ENCODE results near the gene SRBD1. TPM values are rescaled to one million over a fixed set of nuclear protein-coding genes. Genes with fewer than 3 reads are reported as not detected.
A peak's percentile ranks its signal among the peaks of the same experiment; 100 is the strongest.

The SRBD1 gene
- total and polyA plus RNA-seq, 2 experiments from 2014 or later: 27.4 to 46.3 TPM

- DNase-seq (ENCODE audit: low spot score): peak; percentile 50
- no peak overlapping the region for H3K4me3 ChIP-seq
- no peak overlapping the region for H3K4me2 ChIP-seq
- H3K27me3 Mint-ChIP-seq (ENCODE audit: insufficient read depth, low read depth, poor library complexity): no peaks in the 10 kb centered on the region
- H2AFZ ChIP-seq: no peak overlapping the region
- peaks cover 3% of the 10 kb centered on the region; the same call in 1 of the 3 replicates for H3K9me3 Mint-ChIP-seq
- H3K36me3 ChIP-seq (ENCODE audit: insufficient read depth): no peaks in the 10 kb centered on the region; the same call in 1 of the 2 replicates
- H3K4me1 ChIP-seq (ENCODE audit: insufficient read depth): peaks cover 15% of the 10 kb centered on the region; the same call in 1 of the 2 replicates
- H3K27ac Mint-ChIP-seq: no peak overlapping the region
- peaks cover 25% of the 10 kb centered on the region for H3K36me3 Mint-ChIP-seq (ENCODE audit: low read depth)
- ATAC-seq: peak; percentile 86
- no peaks in the 10 kb centered on the region for H3K9me2 ChIP-seq (ENCODE audit: insufficient read depth)
- H3K27me3 ChIP-seq (ENCODE audit: insufficient read depth): no peaks in the 10 kb centered on the region
- H4K20me1 ChIP-seq (replicated peaks; ENCODE audit: insufficient read depth): no peaks in the 10 kb centered on the region
- H3K4me1 Mint-ChIP-seq: peaks cover 38% of the 10 kb centered on the region
- H3K4me3 Mint-ChIP-seq: no peak overlapping the region
- no peaks in the 10 kb centered on the region for H3F3A ChIP-seq (replicated peaks; ENCODE audit: low read depth)
- no peak overlapping the region for H3K27ac ChIP-seq (ENCODE audit: low read depth)
- TF ChIP-seq ETS1 (IDR thresholded peaks at IDR 0.05) (no peak), EZH2 (IDR thresholded peaks at IDR 0.05; ENCODE audit: low read depth, unreplicated experiment) (no peak), CREB1 (CRISPR knock-in tag; IDR thresholded peaks at IDR 0.05; ENCODE audit: low read depth) (no peak), ZNF462 (CRISPR knock-in tag; IDR thresholded peaks at IDR 0.05) (no peak), EZH2phosphoT487 (IDR thresholded peaks at IDR 0.05; ENCODE audit: unreplicated experiment) (no peak), POLR2AphosphoS5 (IDR thresholded peaks at IDR 0.05; ENCODE audit: low read depth) (no peak), ZNF114 (CRISPR knock-in tag; IDR thresholded peaks at IDR 0.05) (no peak), STAT1 (IDR thresholded peaks at IDR 0.05; ENCODE audit: unreplicated experiment) (no peak), ZNF331 (CRISPR knock-in tag; IDR thresholded peaks at IDR 0.05; ENCODE audit: low read depth) (no peak), REST (IDR thresholded peaks at IDR 0.05; ENCODE audit: unreplicated experiment) (no peak), NANOG (IDR thresholded peaks at IDR 0.05; ENCODE audit: borderline replicate concordance) (no peak), JUNB (IDR thresholded peaks at IDR 0.05; ENCODE audit: unreplicated experiment) (no peak), CTCF (conservative IDR thresholded peaks at IDR 0.05; ENCODE audit: low read depth in 2 of 2) (no peak)
- H3K79me2 ChIP-seq (replicated peaks; ENCODE audit: insufficient read depth): peaks cover 7% of the 10 kb centered on the region; the same call in 1 of the 2 replicates
Observed at GRCh38 chr2:45570671-45571334, 40.3 kb downstream of the SRBD1 start.
